IMR-90 (cell line): ENCODE data around the gene HPN. TPM values are rescaled to one million over a fixed set of nuclear protein-coding genes. Genes with fewer than 3 reads are reported as not detected.

Experiments used
- ATAC-seq: fragments of 200-7000 bp; cut with Tn5 transposase; 2 replicates; pipeline ENCODE4 v1.9.1; 2020; ENCODE audit warnings: low read depth, mild to moderate bottlenecking, moderate library complexity
- BruUV-seq: library from RNA; stranded (reverse); fragments of 400-500 nt; replicated peaks from 2 replicates; lab custom pipeline; 2021; lab: Mats Ljungman, UMichigan
- CTCF ChIA-PET: fragments of 300-600 bp; formaldehyde crosslinking; extraction: SDS; loops from one replicate; lab custom pipeline; 2021; ENCODE audit warnings: antibody characterized with exemption; lab: Yijun Ruan, JAX
- POLR2A ChIA-PET: fragments of 300-600 bp; sonication (Branson Sonifier 250); formaldehyde crosslinking; loops from one replicate; lab custom pipeline; 2022; ENCODE audit warnings: antibody characterized with exemption; ENCODE audit not compliant: unreplicated experiment; lab: Charles Lee
- DNase-seq: peaks from one replicate; pipeline ENCODE4 v3.0.0; 2013
- H2AFZ ChIP-seq: replicated peaks from 2 replicates; pipeline ENCODE3; 2013; ENCODE audit warnings: low read length, mild to moderate bottlenecking; ENCODE audit not compliant: poor library complexity
- H2AK5ac ChIP-seq: 2 replicates; pipeline ENCODE4 v1.6.1; 2013; ENCODE audit warnings: low read depth, low read length, inconsistent platforms
- H2AK9ac ChIP-seq: replicated peaks from 2 replicates; pipeline ENCODE3; 2013; ENCODE audit warnings: mild to moderate bottlenecking, low read depth, low read length, moderate library complexity; ENCODE audit not compliant: poor library complexity
- H2BK120ac ChIP-seq: 2 replicates; pipeline ENCODE4 v1.6.1; 2013; ENCODE audit warnings: low read depth, low read length, inconsistent platforms
- H2BK15ac ChIP-seq: 3 replicates; pipeline ENCODE4 v1.6.1; 2013; ENCODE audit warnings: low read depth, low read length, inconsistent platforms
- H2BK20ac ChIP-seq: 2 replicates; pipeline ENCODE4 v1.6.1; 2013; ENCODE audit warnings: low read depth, mild to moderate bottlenecking, inconsistent platforms, low read length, moderate library complexity
- H2BK5ac ChIP-seq: 2 replicates; pipeline ENCODE4 v1.6.1; 2013; ENCODE audit warnings: mild to moderate bottlenecking, low read depth, low read length, inconsistent platforms; ENCODE audit not compliant: poor library complexity, severe bottlenecking
- H3K14ac ChIP-seq: replicated peaks from 2 replicates; pipeline ENCODE4 v1.6.1; 2013; ENCODE audit warnings: low read depth, low read length, inconsistent platforms
- H3K18ac ChIP-seq: 2 replicates; pipeline ENCODE4 v1.6.1; 2013; ENCODE audit warnings: low read depth, low read length, control low read depth
- H3K23ac ChIP-seq: 2 replicates; pipeline ENCODE4 v1.6.1; 2013; ENCODE audit warnings: low read depth, low read length, inconsistent platforms
- H3K27ac ChIP-seq: 2 replicates; pipeline ENCODE4 v1.5.1; 2013; ENCODE audit warnings: mild to moderate bottlenecking, control low read depth, low read length; ENCODE audit not compliant: insufficient read depth
- H3K27me3 ChIP-seq: 2 replicates; pipeline ENCODE4 v1.6.1; 2013; ENCODE audit warnings: low read length; ENCODE audit not compliant: control insufficient read depth, insufficient read depth
- H3K36me3 ChIP-seq: 2 replicates; pipeline ENCODE4 v1.6.1; 2013; ENCODE audit warnings: low read length, mixed read lengths; ENCODE audit not compliant: control insufficient read depth, insufficient read depth
- H3K4ac ChIP-seq: 2 replicates; pipeline ENCODE4 v1.6.1; 2013; ENCODE audit warnings: low read depth, low read length, inconsistent platforms
- H3K4me1 ChIP-seq: 2 replicates; pipeline ENCODE4 v1.6.1; 2013; ENCODE audit warnings: low read length, mixed read lengths; ENCODE audit not compliant: control insufficient read depth, insufficient read depth
- H3K4me2 ChIP-seq: 2 replicates; pipeline ENCODE4 v1.6.1; 2013; ENCODE audit warnings: low read depth, mild to moderate bottlenecking, control low read depth, low read length, moderate library complexity
- H3K4me3 ChIP-seq: 2 replicates; pipeline ENCODE4 v1.5.1; 2013; ENCODE audit warnings: low read depth, mild to moderate bottlenecking, control low read depth, low read length, moderate library complexity; ENCODE audit not compliant: insufficient read depth
- H3K56ac ChIP-seq: 2 replicates; pipeline ENCODE4 v1.6.1; 2013; ENCODE audit warnings: low read length, inconsistent platforms; ENCODE audit not compliant: insufficient read depth; ENCODE audit errors: extremely low read depth
- H3K79me1 ChIP-seq, 2 experiments: 2 replicates each; pipeline ENCODE4 v1.6.1; 2013; ENCODE audit warnings: low read length in 2 of 2, inconsistent platforms in 1 of 2, low read depth in 1 of 2
- H3K9ac ChIP-seq: 2 replicates; pipeline ENCODE4 v1.6.1; 2013; ENCODE audit warnings: low read depth, low read length, control low read depth
- H3K9me1 ChIP-seq: 2 replicates; pipeline ENCODE4 v1.6.1; 2013; ENCODE audit warnings: low read length, inconsistent platforms; ENCODE audit not compliant: insufficient read depth
- H3K9me3 ChIP-seq: 2 replicates; pipeline ENCODE4 v1.6.1; 2013; ENCODE audit warnings: low read length; ENCODE audit not compliant: control insufficient read depth, insufficient read depth
- H4K20me1 ChIP-seq: 2 replicates; pipeline ENCODE4 v1.6.1; 2013; ENCODE audit warnings: low read length, inconsistent platforms; ENCODE audit not compliant: insufficient read depth
- H4K5ac ChIP-seq: 2 replicates; pipeline ENCODE4 v1.6.1; 2013; ENCODE audit warnings: mild to moderate bottlenecking, low read depth, low read length, control low read depth
- H4K8ac ChIP-seq, 2 experiments: 2 replicates each; pipeline ENCODE4 v1.6.1; 2013; ENCODE audit warnings: low read depth in 2 of 2, low read length in 2 of 2, control low read depth in 1 of 2, inconsistent platforms in 1 of 2
- H4K91ac ChIP-seq: 2 replicates; pipeline ENCODE4 v1.6.1; 2013; ENCODE audit warnings: low read depth, low read length, inconsistent platforms; ENCODE audit not compliant: insufficient read depth
- BHLHE40 ChIP-seq: fragments of 150-350 bp; IDR thresholded peaks from 2 replicates; pipeline ENCODE4 v1.6.1; 2016; ENCODE audit warnings: mild to moderate bottlenecking, low read depth, low read length
- CTCF ChIP-seq: conservative IDR thresholded peaks from 2 replicates; pipeline ENCODE4 v1.5.1; 2012; ENCODE audit warnings: mild to moderate bottlenecking, low read depth, low read length, improper control_type of control experiment
- NFE2L2 ChIP-seq: fragments of 150-350 bp; IDR thresholded peaks from 2 replicates; pipeline ENCODE4 v1.6.1; 2016; ENCODE audit warnings: low read depth, mild to moderate bottlenecking, low read length
- RAD21 ChIP-seq: IDR thresholded peaks from 2 replicates; pipeline ENCODE4 v1.6.1; 2012; ENCODE audit warnings: low read length, improper control_type of control experiment
- SMC3 ChIP-seq: fragments of 150-350 bp; IDR thresholded peaks from 2 replicates; pipeline ENCODE4 v1.6.1; 2016; ENCODE audit warnings: low read depth, mild to moderate bottlenecking, antibody characterized with exemption, low read length, moderate library complexity
- WGBS, 2 experiments: methylation state at CpG; one replicate each; pipeline versions ENCODE4 v1.1.5 to v1.1.7; 2013; ENCODE audit warnings: missing lambda C conversion rate in 2 of 2; ENCODE audit not compliant: insufficient read length in 1 of 2; ENCODE audit errors: extremely low coverage in 2 of 2; 5-methylcytosine and 5-hydroxymethylcytosine counted together
- dilution Hi-C: fragments of 300-500 bp; cut with HindIII; formaldehyde crosslinking; loops from one replicate; pipeline ENCODE4 v1.14.3; 2018; ENCODE audit warnings: low sequenced_read_pairs; ENCODE audit not compliant: unreplicated experiment
- in situ Hi-C: fragments of 300-500 bp; cut with MboI; formaldehyde crosslinking; loops from 3 replicates; pipeline ENCODE4 v1.14.3; 2019; ENCODE audit warnings: low sequenced_read_pairs, inconsistent platforms, mixed read lengths
- intact Hi-C: fragments of 100-400 bp; cut with micrococcal nuclease; formaldehyde crosslinking; loops from 2 replicates; pipeline ENCODE4 v1.10.0; 2022
- polyA plus RNA-seq, 3 experiments: library from polyadenylated mRNA; depleted of rRNA; stranded (reverse); fragments of >200 nt; gene quantifications; 2 replicates each; pipeline ENCODE4 v1.2.3, GENCODE V29; 2012; ENCODE audit warnings: low replicate concordance in 1 of 3
- total RNA-seq: library from RNA; depleted of rRNA; stranded (reverse); fragments of >200 nt; gene quantifications from 2 replicates; pipeline ENCODE4 v1.2.3, GENCODE V29; 2012

HPN gene
- total and polyA plus RNA-seq, 2 of the 4 experiments (the other 2 are of a cell fraction) = not detected

- no peaks in the 10 kb centered on the region for H3K9me3 ChIP-seq
- H3K36me3 ChIP-seq = peaks cover 72% of the 10 kb centered on the region
- H3K4me3 ChIP-seq = no peak overlapping the region
- WGBS, 2 experiments = 94% methylated on average over 8 of the region's 32 CpGs; no CpG with 5 or more reads in 1 of the 2 experiments
- ChIA-PET CTCF (interaction anchor here (1.6 kb wide), 1 partner anchor 28 kb away, joined by 4 read pairs; no protein-coding TSS in a partner anchor), POLR2A (no interaction called here)
- H3K4ac ChIP-seq = no peak overlapping the region; the same call in 1 of the 2 replicates
- ATAC-seq (peak; percentile 91), DNase-seq (peak; percentile 57)
- no peak overlapping the region for H3K18ac ChIP-seq
- peaks cover 1 to 32% of the 10 kb centered on the region in 2 experiments; a peak in 3 of 4 replicates for H3K79me1 ChIP-seq
- no peak overlapping the region for H4K5ac ChIP-seq
- no peak overlapping the region for H3K56ac ChIP-seq
- no peak overlapping the region for H4K8ac ChIP-seq
- no peak overlapping the region for H3K9ac ChIP-seq
- TF ChIP-seq CTCF (peak; percentile 87), SMC3 (peak; percentile 93), NFE2L2 (no peak), BHLHE40 (no peak), RAD21 (peak; percentile 91)
- no peak overlapping the region for H4K91ac ChIP-seq
- in situ Hi-C loops (no loop called here), dilution Hi-C loops (no loop called here), intact Hi-C loops (loop anchor here (1.0 kb wide), 1 partner anchor 40 kb away; no protein-coding TSS in a partner anchor)
- H3K27me3 ChIP-seq = no peaks in the 10 kb centered on the region
- no peak overlapping the region for H2BK15ac ChIP-seq
- peak overlapping the region; percentile 9 for H2AK9ac ChIP-seq
- no peaks in the 10 kb centered on the region; the same call in 1 of the 2 replicates for H3K9me1 ChIP-seq
- peaks cover 14% of the 10 kb centered on the region; the same call in 1 of the 2 replicates for H4K20me1 ChIP-seq
- H3K14ac ChIP-seq = no peak overlapping the region
- H2BK5ac ChIP-seq = no peak overlapping the region
- H2BK120ac ChIP-seq = no peak overlapping the region
- no peak overlapping the region for H2AFZ ChIP-seq
- H3K27ac ChIP-seq = no peak overlapping the region
- no peaks in the 10 kb centered on the region for H3K4me1 ChIP-seq
- H2AK5ac ChIP-seq = no peak overlapping the region
- BruUV-seq = no TSS peak
- H2BK20ac ChIP-seq = no peak overlapping the region
- H3K4me2 ChIP-seq = no peak overlapping the region
- no peak overlapping the region for H3K23ac ChIP-seq
Observed at GRCh38 chr19:35013041-35013819, 28.3 kb upstream of the HPN start.
